SJCRH30 (cell line): ENCODE results near the gene GNG7. TPM values are rescaled to one million over a fixed set of nuclear protein-coding genes. Genes with fewer than 3 reads are reported as not detected.

Experiments
- DNase-seq, 2 experiments: peaks; one replicate each; pipeline ENCODE4 v3.0.0-alpha.2; 2015 to 2020
- H3K27ac ChIP-seq: fragments of 250-450 bp; sonication (Bioruptor Pico); 2 replicates; pipeline ENCODE4 v1.5.1; 2020; ENCODE audit warnings: mild to moderate bottlenecking, moderate library complexity
- H3K27me3 ChIP-seq: fragments of 250-450 bp; sonication (Bioruptor Pico); 2 replicates; pipeline ENCODE4 v1.5.1; 2020; ENCODE audit warnings: mild to moderate bottlenecking, moderate library complexity
- H3K36me3 ChIP-seq: fragments of 250-450 bp; sonication (Bioruptor Pico); 2 replicates; pipeline ENCODE4 v1.5.1; 2020; ENCODE audit warnings: mild to moderate bottlenecking, moderate library complexity
- H3K4me1 ChIP-seq: fragments of 250-450 bp; sonication (Bioruptor Pico); 2 replicates; pipeline ENCODE4 v1.5.1; 2020; ENCODE audit warnings: mild to moderate bottlenecking, moderate library complexity
- H3K4me3 ChIP-seq: fragments of 250-450 bp; sonication (Bioruptor Pico); 2 replicates; pipeline ENCODE4 v1.5.1; 2020; ENCODE audit warnings: mild to moderate bottlenecking, moderate library complexity
- H3K9me3 ChIP-seq: fragments of 250-450 bp; sonication (Bioruptor Pico); replicated peaks from 2 replicates; pipeline ENCODE4 v1.5.1; 2020; ENCODE audit warnings: mild to moderate bottlenecking, moderate library complexity
- total RNA-seq: library from RNA; depleted of rRNA; stranded (reverse); fragments of >200 nt; shearing (Covaris generic); gene quantifications from 2 replicates; pipeline ENCODE4 v1.2.3, GENCODE V29; 2014

GNG7 gene
- total RNA-seq, 1 experiment from 2014 or later, result not detected

DNA sequence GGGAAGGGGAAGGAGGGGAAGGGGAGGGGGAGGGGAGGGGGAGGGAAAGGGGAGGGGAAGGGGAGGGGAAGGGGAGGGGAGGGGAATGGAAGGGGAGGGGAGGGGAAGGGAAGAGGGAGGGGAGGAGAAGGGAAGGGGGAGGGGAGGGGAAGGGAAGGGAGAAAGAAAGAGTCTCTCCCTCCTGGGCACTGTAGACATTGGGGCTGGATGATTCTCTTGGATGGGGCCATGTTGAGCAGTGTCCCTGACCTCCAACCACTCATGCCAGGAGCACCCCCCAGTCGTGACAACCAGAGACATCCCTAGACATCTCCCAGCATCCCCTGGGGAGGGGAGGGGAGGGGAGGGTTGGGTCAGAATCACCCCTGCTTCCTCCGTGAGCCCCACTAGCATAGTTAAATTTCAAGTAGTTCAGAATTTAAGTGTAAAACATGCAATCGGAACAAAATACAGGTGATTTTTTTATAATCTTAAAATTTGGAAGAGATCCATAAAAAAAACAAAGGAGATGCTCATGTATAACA is 64.0 kb downstream of the GNG7 start:
- no peak overlapping the region for H3K4me3 ChIP-seq
- no peaks in the 10 kb centered on the region for H3K36me3 ChIP-seq
- H3K27me3 ChIP-seq, result no peaks in the 10 kb centered on the region
- H3K27ac ChIP-seq, result no peak overlapping the region
- no peak for DNase-seq
- H3K9me3 ChIP-seq, result no peaks in the 10 kb centered on the region
- H3K4me1 ChIP-seq, result no peaks in the 10 kb centered on the region; the same call in 1 of the 2 replicates

DNA sequence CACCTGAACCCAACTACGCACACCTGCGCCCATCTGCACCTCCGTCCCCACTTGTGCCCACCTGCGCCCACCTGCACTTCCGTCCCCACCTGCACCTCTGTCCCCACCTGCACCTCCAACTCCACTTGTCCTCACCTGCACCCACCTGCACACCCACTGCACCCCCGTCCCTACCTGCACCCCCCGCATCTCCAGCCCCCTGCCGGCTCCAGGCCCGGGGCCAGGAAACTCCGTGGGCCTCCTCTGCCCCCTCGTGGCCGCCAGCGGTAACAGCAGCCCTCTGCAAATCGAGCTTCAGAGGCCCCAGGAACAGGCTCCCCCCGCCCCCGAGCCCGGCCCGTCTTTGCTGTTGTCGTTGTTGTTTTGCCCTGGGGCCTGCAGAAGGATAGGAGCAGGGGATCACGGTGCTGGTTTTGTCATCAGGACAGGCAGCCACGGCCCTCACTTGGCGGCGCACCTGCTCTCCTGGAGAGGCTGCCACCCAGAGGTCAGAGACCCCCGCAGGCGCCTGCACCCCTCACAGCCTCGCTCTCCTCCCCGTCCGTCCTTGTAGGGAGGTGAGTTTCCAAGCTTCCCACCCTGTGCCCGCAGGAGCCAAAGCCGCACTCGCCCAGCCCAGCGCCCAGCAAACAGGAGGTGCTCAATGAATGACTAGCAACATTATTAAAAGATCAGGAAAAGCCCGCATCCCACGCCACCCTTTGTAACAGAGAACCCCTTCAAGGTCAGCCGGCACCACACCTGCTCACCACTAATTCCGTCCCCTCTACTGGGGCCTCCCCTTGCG is 65.4 kb downstream of the GNG7 start:
- H3K27ac ChIP-seq, result no peak overlapping the region
- H3K4me1 ChIP-seq, result no peaks in the 10 kb centered on the region; the same call in 1 of the 2 replicates
- no peaks in the 10 kb centered on the region for H3K36me3 ChIP-seq
- H3K9me3 ChIP-seq, result no peaks in the 10 kb centered on the region
- no peak overlapping the region for H3K4me3 ChIP-seq
- H3K27me3 ChIP-seq, result no peaks in the 10 kb centered on the region
- peak; percentile 44 to 58 for DNase-seq

DNA sequence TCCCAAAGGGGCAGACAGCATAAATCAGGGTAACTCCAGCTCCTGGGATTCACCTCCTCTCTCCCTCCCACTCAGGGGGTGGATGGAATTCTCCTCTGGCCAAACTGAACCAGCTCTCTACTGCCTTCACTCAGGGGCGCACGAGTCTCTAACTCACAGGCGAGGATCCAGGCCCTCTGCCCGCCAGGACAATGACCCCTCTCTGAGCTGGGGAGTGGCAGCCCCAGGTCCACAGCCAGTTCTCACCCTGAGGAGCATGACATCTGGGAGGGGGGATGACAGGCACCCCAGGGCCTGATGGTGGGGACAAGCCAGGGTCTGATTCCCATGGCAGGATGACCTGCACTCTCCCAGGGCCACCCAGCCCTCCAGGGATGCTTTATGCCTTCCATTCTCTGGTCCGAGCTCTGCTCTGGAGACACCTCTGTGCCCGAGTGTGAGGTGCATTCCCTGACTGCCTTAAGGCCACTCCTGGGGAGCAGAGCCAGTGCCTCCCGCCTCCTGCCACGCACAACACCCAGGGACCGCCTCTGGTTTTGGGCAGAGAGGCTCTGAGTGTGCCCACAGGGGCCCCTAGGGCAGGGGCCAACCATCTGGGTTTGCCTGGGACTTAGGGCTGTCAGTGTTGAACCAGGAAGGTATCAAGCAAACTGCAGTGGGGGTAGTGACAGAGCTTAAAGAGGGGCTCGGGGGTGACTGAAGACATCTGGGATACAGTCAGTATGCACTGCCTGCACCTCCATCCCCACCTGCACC is 66.2 kb downstream of the GNG7 start:
- no peak overlapping the region for H3K4me3 ChIP-seq
- H3K27ac ChIP-seq, result no peak overlapping the region
- no peaks in the 10 kb centered on the region for H3K27me3 ChIP-seq
- no peaks in the 10 kb centered on the region for H3K36me3 ChIP-seq
- no peak for DNase-seq
- H3K9me3 ChIP-seq, result no peaks in the 10 kb centered on the region
- no peaks in the 10 kb centered on the region; the same call in 1 of the 2 replicates for H3K4me1 ChIP-seq

DNA sequence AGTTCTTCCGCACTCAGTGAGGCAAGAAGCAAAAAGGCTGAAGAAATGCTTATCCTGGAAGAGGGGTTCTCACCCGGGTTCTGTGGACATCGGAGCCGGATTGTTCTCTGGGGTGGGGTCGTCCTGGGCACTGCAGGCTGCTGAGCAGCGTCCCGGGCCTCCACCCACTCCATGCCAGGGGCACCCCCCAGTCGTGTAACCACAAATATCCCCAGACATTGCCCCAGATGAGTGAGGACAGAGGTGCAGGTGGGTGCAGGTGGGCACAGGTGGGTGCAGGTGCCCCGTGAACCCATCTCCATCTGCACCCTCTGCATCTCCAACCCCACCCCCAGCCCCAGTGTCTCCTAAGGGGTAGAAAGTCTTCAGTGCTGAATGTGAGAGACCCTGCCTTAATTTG is 67.5 kb downstream of the GNG7 start:
- no peaks in the 10 kb centered on the region for H3K36me3 ChIP-seq
- H3K27me3 ChIP-seq, result no peaks in the 10 kb centered on the region
- H3K9me3 ChIP-seq, result peaks cover 5% of the 10 kb centered on the region; the same call in 1 of the 2 replicates
- H3K4me3 ChIP-seq, result no peak overlapping the region
- no peak for DNase-seq
- no peak overlapping the region for H3K27ac ChIP-seq
- H3K4me1 ChIP-seq, result no peaks in the 10 kb centered on the region; the same call in 1 of the 2 replicates

DNA sequence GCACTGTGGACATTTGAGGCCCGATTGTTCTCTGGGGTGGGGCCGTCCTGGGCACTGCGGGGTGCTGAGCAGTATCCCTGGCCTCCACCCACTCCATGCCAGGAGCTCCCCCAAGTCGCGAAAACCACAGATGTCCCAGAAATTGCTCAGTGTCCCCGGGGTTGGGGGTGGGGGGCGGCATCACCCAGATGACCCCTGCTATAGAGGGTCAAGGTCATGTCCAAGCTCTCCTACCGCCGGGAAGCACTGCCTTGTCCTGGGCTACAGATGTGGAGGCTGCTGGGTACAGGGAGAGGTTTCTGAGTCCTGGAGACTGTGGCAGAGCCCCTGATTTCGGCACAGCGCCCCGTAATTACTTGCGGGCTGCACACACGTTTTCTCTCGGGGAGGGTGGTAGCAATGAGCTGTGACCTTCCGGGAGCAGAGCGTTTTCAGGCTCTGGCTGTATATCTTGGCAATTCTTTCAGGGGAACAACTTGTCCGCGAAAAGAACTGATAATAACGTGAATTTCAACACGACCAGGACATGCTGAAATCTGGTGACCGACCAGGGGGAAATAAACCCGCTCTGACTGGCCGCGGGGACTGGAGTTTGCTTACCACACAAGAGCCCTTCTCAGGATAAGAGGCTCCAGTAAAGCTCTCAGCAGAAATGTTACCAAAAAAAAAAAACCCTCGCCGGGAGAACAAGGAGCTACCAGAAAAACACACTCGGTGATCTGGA is 68.1 kb downstream of the GNG7 start:
- no peaks in the 10 kb centered on the region; the same call in 1 of the 2 replicates for H3K4me1 ChIP-seq
- H3K9me3 ChIP-seq, result peaks cover 5% of the 10 kb centered on the region; the same call in 1 of the 2 replicates
- DNase-seq, result no peak
- no peaks in the 10 kb centered on the region for H3K36me3 ChIP-seq
- H3K4me3 ChIP-seq, result no peak overlapping the region
- H3K27ac ChIP-seq, result no peak overlapping the region
- no peaks in the 10 kb centered on the region for H3K27me3 ChIP-seq

DNA sequence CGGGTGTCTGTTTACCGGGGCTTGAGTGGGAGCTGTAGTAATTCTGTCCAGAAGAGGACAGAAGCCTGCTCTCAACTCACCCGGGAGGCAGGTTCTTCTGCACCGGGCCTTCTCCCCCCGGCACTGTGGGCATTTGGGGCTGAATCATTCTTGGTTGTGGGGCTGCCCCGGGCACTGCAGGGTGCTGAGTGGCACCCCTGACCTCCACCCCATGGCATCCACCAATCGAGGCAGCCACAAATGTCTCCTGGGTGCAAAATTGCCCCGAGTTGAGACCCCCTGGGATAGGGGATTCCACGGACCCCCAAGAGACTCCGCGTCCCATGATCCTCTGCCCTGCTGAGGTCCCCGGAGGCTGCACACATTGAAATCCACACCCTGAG is 68.8 kb downstream of the GNG7 start:
- peaks cover 5% of the 10 kb centered on the region; the same call in 1 of the 2 replicates for H3K9me3 ChIP-seq
- H3K27me3 ChIP-seq, result no peaks in the 10 kb centered on the region
- DNase-seq, result no peak
- H3K27ac ChIP-seq, result no peak overlapping the region
- H3K36me3 ChIP-seq, result no peaks in the 10 kb centered on the region
- no peaks in the 10 kb centered on the region; the same call in 1 of the 2 replicates for H3K4me1 ChIP-seq
- no peak overlapping the region for H3K4me3 ChIP-seq

DNA sequence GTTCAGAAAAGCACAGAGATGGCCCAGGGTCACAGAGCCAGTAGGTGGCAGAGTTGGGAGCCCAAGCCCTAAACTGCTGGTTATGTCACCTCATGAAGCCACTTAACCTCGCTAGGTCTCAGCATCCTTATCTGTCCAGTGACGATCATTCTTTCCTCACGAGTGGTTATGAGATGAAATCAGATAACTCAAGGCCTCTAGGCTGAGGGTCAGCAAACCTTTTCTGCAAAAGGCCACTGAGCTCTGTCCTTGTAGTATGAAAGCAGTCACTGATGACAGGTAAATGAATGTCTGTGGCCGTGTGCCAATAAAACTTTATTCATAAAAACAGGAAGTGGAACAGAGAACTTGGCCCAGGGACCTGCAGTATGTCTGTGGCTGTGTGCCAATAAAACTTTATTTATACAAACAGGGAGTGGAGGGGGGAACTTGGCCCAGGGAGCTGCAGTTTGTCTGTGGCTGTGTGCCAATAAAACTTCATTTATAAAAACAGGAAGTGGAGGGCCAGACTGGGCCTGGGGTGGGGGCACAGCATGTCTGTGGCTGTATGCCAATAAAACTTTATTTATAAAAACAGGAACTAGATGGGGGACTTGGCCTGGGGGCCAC is 71.2 kb downstream of the GNG7 start:
- Histone ChIP-seq H3K9me3 (peaks cover 5% of the 10 kb centered on the region; the same call in 1 of the 2 replicates), H3K4me1 (no peaks in the 10 kb centered on the region), H3K36me3 (no peaks in the 10 kb centered on the region), H3K27ac (no peak overlapping the region), H3K4me3 (no peak overlapping the region), H3K27me3 (no peaks in the 10 kb centered on the region)
- no peak for DNase-seq

DNA sequence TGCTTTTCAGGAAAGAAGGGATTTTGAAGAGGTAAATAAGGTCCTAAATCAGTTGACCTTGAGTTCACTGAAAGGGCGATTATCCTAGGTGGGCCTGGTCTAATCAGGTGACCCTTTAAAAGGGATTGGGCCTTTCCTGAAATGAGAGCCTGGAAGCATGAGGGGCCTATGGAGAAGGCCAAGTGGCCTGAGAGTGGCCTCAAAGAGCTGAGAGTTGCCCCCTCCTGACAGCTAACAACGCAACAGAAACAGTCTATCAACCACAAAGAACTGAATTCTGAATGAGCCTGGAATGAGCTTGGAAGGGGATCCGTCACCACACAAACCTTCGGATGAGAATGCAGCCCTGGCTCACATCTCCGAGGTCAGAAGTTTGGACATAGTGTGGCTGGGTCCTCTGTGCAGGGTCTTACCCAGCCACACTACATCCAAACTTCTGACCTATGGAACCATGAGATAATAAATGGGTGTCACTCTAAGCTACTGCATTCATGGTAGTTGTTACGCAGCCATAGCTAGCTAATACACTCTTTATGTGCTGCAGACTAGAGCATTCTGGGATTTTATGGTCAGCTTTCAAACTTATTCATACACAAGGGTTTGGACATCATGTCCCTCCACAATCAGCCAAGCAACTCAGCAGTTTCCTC is 72.0 kb downstream of the GNG7 start:
- Histone ChIP-seq H3K27me3 (no peaks in the 10 kb centered on the region), H3K4me1 (no peaks in the 10 kb centered on the region), H3K36me3 (no peaks in the 10 kb centered on the region), H3K4me3 (no peak overlapping the region), H3K27ac (no peak overlapping the region), H3K9me3 (peaks cover 5% of the 10 kb centered on the region; the same call in 1 of the 2 replicates)
- DNase-seq, result no peak

DNA sequence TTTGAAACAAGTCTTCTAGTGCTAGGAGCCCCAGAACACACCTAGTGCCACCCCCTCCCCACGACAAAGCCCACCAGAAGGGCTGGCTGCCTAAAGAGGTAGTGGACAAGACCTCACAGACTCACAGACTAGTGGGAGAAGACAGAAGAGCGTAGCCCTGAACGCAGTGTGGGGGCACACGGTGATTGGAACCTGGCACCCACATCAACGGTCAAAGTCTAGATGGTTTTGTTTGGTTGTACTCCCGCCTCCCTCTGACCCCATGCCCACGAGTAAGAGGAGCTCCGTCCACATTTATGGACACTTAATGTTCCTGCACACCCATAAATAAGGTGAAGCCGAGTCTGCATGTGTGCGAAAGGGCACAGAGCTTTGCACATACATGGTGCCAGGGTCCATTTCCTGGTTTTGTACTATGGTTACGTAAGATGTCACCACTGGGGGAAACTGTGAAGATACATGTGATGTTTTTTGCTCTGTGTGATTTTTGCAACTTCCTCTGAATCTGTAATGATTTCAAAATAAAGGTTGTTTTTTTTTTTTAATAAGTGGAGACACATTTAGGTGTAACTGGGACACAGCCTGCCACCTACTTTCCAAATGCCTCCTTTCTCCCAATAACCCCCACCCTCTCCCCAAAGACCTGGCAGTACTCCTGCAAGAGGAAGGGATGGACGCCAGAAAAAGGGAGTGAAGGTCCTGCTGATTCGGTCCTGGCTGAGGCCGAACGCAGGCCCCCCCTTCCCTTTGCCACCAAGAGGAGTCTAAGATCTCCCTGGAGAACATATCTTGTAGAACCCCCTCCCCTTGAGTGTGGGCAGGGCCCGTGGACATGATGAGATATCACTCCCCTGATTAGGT is 72.8 kb downstream of the GNG7 start:
- peaks cover 5% of the 10 kb centered on the region; the same call in 1 of the 2 replicates for H3K9me3 ChIP-seq
- H3K36me3 ChIP-seq, result no peaks in the 10 kb centered on the region
- DNase-seq, result no peak
- H3K27me3 ChIP-seq, result no peaks in the 10 kb centered on the region
- H3K27ac ChIP-seq, result no peak overlapping the region
- H3K4me1 ChIP-seq, result no peaks in the 10 kb centered on the region
- H3K4me3 ChIP-seq, result no peak overlapping the region

DNA sequence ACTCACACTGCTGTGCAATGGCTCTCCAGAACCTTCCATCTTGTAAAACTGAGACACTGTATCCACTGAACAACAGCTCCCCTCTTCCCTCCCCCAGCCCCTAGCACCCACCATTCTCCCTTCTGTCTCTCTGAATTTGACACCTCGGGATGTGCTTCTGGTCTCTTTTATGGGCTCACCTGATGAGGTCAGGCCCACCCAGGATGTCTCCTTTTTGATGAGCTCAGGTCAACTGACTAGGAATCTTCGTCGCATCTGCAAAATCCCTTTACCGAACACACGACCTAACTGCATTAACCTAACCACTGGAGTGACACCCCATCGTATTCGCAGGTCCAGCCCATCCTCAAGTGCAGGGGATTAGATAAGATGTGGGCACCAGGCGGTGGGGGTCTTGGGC is 73.9 kb downstream of the GNG7 start:
- Histone ChIP-seq H3K36me3 (no peaks in the 10 kb centered on the region), H3K27ac (no peak overlapping the region), H3K4me3 (no peak overlapping the region), H3K4me1 (no peaks in the 10 kb centered on the region), H3K27me3 (no peaks in the 10 kb centered on the region), H3K9me3 (peaks cover 5% of the 10 kb centered on the region; the same call in 1 of the 2 replicates)
- no peak for DNase-seq

DNA sequence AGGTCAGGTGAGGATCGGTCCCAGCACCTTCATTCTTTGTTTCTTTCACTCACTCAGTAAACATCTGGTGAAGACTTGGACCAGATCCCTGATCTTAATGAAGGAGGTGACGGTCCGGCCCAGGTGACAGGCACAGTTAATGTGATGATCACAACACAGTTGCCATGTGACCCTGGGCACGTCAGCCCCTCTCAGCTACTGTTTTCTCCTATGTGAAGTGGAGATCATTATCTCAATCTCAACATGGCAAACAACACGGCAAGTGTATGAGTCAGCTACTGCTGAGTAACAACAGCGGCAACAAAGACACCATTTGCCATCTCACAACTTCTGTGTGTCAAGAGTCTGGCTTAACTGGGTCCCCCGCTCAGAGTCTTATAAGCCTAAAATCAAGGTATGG is 74.6 kb downstream of the GNG7 start:
- DNase-seq, result no peak
- Histone ChIP-seq H3K4me1 (no peaks in the 10 kb centered on the region), H3K4me3 (no peak overlapping the region), H3K27me3 (no peaks in the 10 kb centered on the region), H3K9me3 (peaks cover 5% of the 10 kb centered on the region; the same call in 1 of the 2 replicates), H3K27ac (no peak overlapping the region), H3K36me3 (no peaks in the 10 kb centered on the region)

DNA sequence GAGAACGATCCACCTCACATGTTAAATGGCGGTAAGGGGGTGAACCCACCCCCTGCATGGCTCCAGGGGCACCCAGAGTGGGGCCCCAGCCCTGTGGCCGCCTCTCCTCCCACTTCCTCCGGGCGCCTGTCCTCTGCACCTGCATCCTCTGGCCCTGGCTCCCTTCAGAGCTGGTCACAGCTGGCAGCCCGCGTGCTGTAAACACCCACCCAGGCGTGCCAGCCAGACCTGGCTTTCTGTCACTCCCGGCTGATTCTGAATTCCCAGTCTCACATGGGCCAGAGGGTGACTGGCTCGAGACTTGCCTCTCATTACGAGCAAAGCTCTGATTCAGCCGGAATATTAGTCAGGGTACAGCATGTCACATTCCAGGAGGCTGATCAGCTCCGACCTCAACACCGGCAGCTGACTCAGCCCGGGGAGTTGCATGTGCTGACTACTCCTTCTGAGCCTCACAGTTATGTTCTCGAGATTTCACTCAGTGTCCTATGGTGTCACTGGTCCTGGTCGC is 75.1 kb downstream of the GNG7 start:
- DNase-seq, result peak; percentile 25 to 38
- no peak overlapping the region for H3K4me3 ChIP-seq
- H3K4me1 ChIP-seq, result no peaks in the 10 kb centered on the region
- H3K36me3 ChIP-seq, result no peaks in the 10 kb centered on the region
- no peak overlapping the region for H3K27ac ChIP-seq
- H3K9me3 ChIP-seq, result peaks cover 5% of the 10 kb centered on the region; the same call in 1 of the 2 replicates
- no peaks in the 10 kb centered on the region for H3K27me3 ChIP-seq

DNA sequence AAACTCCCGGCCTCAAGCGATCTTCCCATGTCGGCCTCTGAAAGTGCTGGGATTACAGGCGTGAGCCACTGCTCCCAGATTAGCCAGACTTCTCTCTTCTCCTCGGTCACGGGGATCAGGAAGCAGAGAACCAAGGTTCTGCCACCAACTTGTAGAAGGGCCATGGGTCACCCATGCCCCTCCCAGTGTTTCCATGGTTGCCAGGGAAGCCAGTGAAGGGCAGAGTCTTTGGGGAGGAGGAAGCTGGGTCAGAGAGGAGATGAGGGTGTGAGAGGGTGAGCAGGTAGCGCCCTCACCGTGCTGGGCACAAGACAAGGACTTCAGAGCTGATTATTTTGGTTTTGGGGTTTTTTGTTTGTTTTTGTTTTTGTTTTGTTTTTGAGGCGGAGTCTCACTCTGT is 77.1 kb downstream of the GNG7 start:
- Histone ChIP-seq H3K4me3 (no peak overlapping the region), H3K27ac (no peak overlapping the region), H3K4me1 (no peaks in the 10 kb centered on the region), H3K27me3 (no peaks in the 10 kb centered on the region), H3K36me3 (no peaks in the 10 kb centered on the region), H3K9me3 (peaks cover 3% of the 10 kb centered on the region; the same call in 1 of the 2 replicates)
- no peak for DNase-seq
